K562 (cell line): ENCODE results near the gene MRPL30. TPM values are rescaled to one million over a fixed set of nuclear protein-coding genes. Genes with fewer than 3 reads are reported as not detected.

ENCODE experiments used
- ATF3 ChIP-seq, 2 experiments: fragments of 450-650 bp in 1 of 2; sonication (generic) in 1 of 2; formaldehyde crosslinking in 1 of 2; IDR thresholded peaks in 1 of 2; conservative IDR thresholded peaks in 1 of 2; 2 replicates each; pipeline versions ENCODE4 v1.6.1 to v1.8.1; 2016 to 2023; ENCODE audit warnings: mild to moderate bottlenecking in 2 of 2, moderate library complexity in 2 of 2, inconsistent platforms in 1 of 2, missing genetic modification reagents in 1 of 2
- EWSR1 ChIP-seq: fragments of 450-650 bp; IDR thresholded peaks from 2 replicates; pipeline ENCODE4 v1.6.1; 2018; ENCODE audit warnings: borderline replicate concordance, mild to moderate bottlenecking, low read depth, moderate library complexity; ENCODE audit not compliant: partially characterized antibody
- FOXK1 ChIP-seq: sonication (generic); formaldehyde crosslinking; IDR thresholded peaks from 2 replicates; pipeline ENCODE4 v1.8.0; 2022; ENCODE audit warnings: missing genetic modification reagents, mild to moderate bottlenecking, borderline replicate concordance
- FUS ChIP-seq: fragments of 200-400 bp; formaldehyde crosslinking; optimal IDR thresholded peaks from 2 replicates; pipeline ENCODE3; 2017; ENCODE audit warnings: low read depth, low read length
- HCFC1 ChIP-seq: IDR thresholded peaks from 2 replicates; pipeline ENCODE4 v1.6.1; 2012; ENCODE audit warnings: low read depth, low read length, improper control_type of control experiment
- HEY1 ChIP-seq: fragments of 250-450 bp; sonication (Bioruptor Pico); IDR thresholded peaks from 2 replicates; pipeline ENCODE4 v1.5.0; 2020; ENCODE audit warnings: mild to moderate bottlenecking, moderate library complexity, borderline replicate concordance
- HMBOX1 ChIP-seq: sonication (generic); IDR thresholded peaks from 2 replicates; pipeline ENCODE4 v1.6.1; 2016
- HMG20B ChIP-seq: fragments of 250-450 bp; sonication (Bioruptor Pico); IDR thresholded peaks from 2 replicates; pipeline ENCODE4 v1.5.0; 2021; ENCODE audit warnings: mild to moderate bottlenecking
- HOXB6 ChIP-seq: fragments of 250-450 bp; sonication (Bioruptor Pico); IDR thresholded peaks from 2 replicates; pipeline ENCODE4 v1.5.1; 2022; ENCODE audit warnings: mild to moderate bottlenecking, borderline replicate concordance
- JUNB ChIP-seq: fragments of 450-650 bp; formaldehyde crosslinking; conservative IDR thresholded peaks from 2 replicates; pipeline ENCODE4 v1.4.0; 2020; ENCODE audit warnings: mild to moderate bottlenecking
- MCM2 ChIP-seq: fragments of 450-650 bp; IDR thresholded peaks from 2 replicates; pipeline ENCODE4 v1.6.1; 2017; ENCODE audit warnings: low read depth, mild to moderate bottlenecking
- MCM7 ChIP-seq, 2 experiments: fragments of 450-650 bp; IDR thresholded peaks; 2 replicates each; pipeline ENCODE4 v1.6.1; 2016 to 2018
- NELFE ChIP-seq: IDR thresholded peaks from 2 replicates; pipeline ENCODE4 v1.6.1; 2011; ENCODE audit warnings: mild to moderate bottlenecking; ENCODE audit not compliant: insufficient read depth, insufficient read length
- PHF21A ChIP-seq: fragments of 450-650 bp; IDR thresholded peaks from 2 replicates; pipeline ENCODE4 v1.6.1; 2017; ENCODE audit warnings: low read depth, borderline replicate concordance
- RUNX1 ChIP-seq: sonication (generic); IDR thresholded peaks from 2 replicates; pipeline ENCODE4 v1.6.1; 2016; ENCODE audit warnings: antibody characterized with exemption, low read depth
- SIN3B ChIP-seq: fragments of 450-650 bp; IDR thresholded peaks from 2 replicates; pipeline ENCODE4 v1.6.1; 2017; ENCODE audit warnings: low read depth, mild to moderate bottlenecking, moderate library complexity
- SRSF9 ChIP-seq: fragments of 200-400 bp; formaldehyde crosslinking; IDR thresholded peaks from 2 replicates; pipeline ENCODE4 v1.6.1; 2017; ENCODE audit warnings: low read depth, low read length, borderline replicate concordance
- TAL1 ChIP-seq: fragments of 450-650 bp; IDR thresholded peaks from 2 replicates; pipeline ENCODE4 v1.6.1; 2016; ENCODE audit warnings: mild to moderate bottlenecking
- THAP12 ChIP-seq: fragments of 250-450 bp; sonication (Bioruptor Pico); IDR thresholded peaks from 2 replicates; pipeline ENCODE4 v1.9.0; 2021; ENCODE audit warnings: mild to moderate bottlenecking, inconsistent platforms
- U2AF1 ChIP-seq: fragments of 200-400 bp; formaldehyde crosslinking; optimal IDR thresholded peaks from 2 replicates; pipeline ENCODE3; 2017; ENCODE audit warnings: mild to moderate bottlenecking, low read depth, low read length, moderate library complexity
- XRCC3 ChIP-seq: fragments of 450-650 bp; IDR thresholded peaks from 2 replicates; pipeline ENCODE4 v1.6.1; 2017; ENCODE audit warnings: mild to moderate bottlenecking, moderate library complexity
- ZNF217 ChIP-seq: sonication (generic); formaldehyde crosslinking; IDR thresholded peaks from 2 replicates; pipeline ENCODE4 v1.8.0; 2022; ENCODE audit warnings: mild to moderate bottlenecking, missing genetic modification reagents
- ZNF282 ChIP-seq: sonication (generic); formaldehyde crosslinking; IDR thresholded peaks from 2 replicates; pipeline ENCODE4 v1.8.1; 2023; ENCODE audit warnings: missing genetic modification reagents
- ZNF354B ChIP-seq: fragments of 250-450 bp; sonication (Bioruptor Pico); IDR thresholded peaks from 2 replicates; pipeline ENCODE4 v1.4.0; 2020
- ZNF41 ChIP-seq: fragments of 250-450 bp; sonication (Bioruptor Pico); conservative IDR thresholded peaks from 2 replicates; pipeline ENCODE4 v1.4.0; 2020; ENCODE audit warnings: mild to moderate bottlenecking
- ZNF644 ChIP-seq: fragments of 200-800 bp; sonication (Bioruptor generic); IDR thresholded peaks from 2 replicates; pipeline ENCODE4 v1.6.1; 2016; ENCODE audit warnings: low read depth, missing genetic modification characterization, missing compliant biosample characterization
- ZNF695 ChIP-seq: fragments of 450-650 bp; formaldehyde crosslinking; IDR thresholded peaks from 2 replicates; pipeline ENCODE4 v1.4.0; 2020; ENCODE audit warnings: mild to moderate bottlenecking, moderate library complexity
- polyA plus RNA-seq, 8 experiments: library from polyadenylated mRNA; depleted of rRNA in 4 of 8; stranded (reverse) in 5 of 8; unstranded in 3 of 8; fragments of >200 nt; fragmentation: Nextera tagmentation in 2 of 8; fragmentation: Illumina TruSeq in 1 of 8; extraction: Ambion mirVana in 2 of 8; extraction: Trizol in 1 of 8; gene quantifications; 2 replicates each; pipeline versions ENCODE4 v1.2.1 to v1.2.3, GENCODE V29; 2011 to 2014; ENCODE audit warnings: inconsistent platforms in 1 of 8, missing spikeins in 1 of 8
- total RNA-seq, 7 experiments: library from RNA; depleted of rRNA in 6 of 7; stranded (reverse); fragments of >200 nt in 6 of 7; fragmentation: Illumina TruSeq in 2 of 7; extraction: Trizol in 2 of 7; gene quantifications; 2 replicates each; pipeline versions ENCODE4 v1.2.1 to v1.2.3, GENCODE V29; 2011 to 2021; ENCODE audit warnings: low replicate concordance in 1 of 7

Gene MRPL30
- total and polyA plus RNA-seq, 9 of the 15 experiments (the other 6 are each of a cell fraction or from before 2014, with no cell fraction given), result 63.3 to 130 (median 87.0) TPM

GRCh38 chr2:99180755-99181623 is at the start of gene MRPL30, which contains the start of gene MITD1 (continued):
- TF ChIP-seq HMBOX1, result no peak
- TF ChIP-seq HOXB6, result no peak
- no peak for TF ChIP-seq U2AF1
- TF ChIP-seq ZNF695 (CRISPR knock-in tag), result no peak
- no peak for TF ChIP-seq MCM2
- TF ChIP-seq EWSR1, result no peak
- TF ChIP-seq THAP12, result no peak
- no peak for TF ChIP-seq MCM7 (IDR thresholded peaks at IDR 0.05)
- TF ChIP-seq HCFC1, result peak; percentile 90
- TF ChIP-seq JUNB, result no peak
- TF ChIP-seq FOXK1 (CRISPR knock-in tag), result no peak
- TF ChIP-seq ATF3 (IDR thresholded peaks at IDR 0.05), result no peak; the same call in 1 of the 2 replicates
- TF ChIP-seq ATF3 (CRISPR knock-in tag; conservative IDR thresholded peaks at IDR 0.05), result no peak
- TF ChIP-seq HEY1 (CRISPR knock-in tag), result no peak
- 0 out of 2 replicates have a peak, but pooled peaks have one; percentile 28 for TF ChIP-seq PHF21A
- TF ChIP-seq ZNF282 (CRISPR knock-in tag), result no peak
- TF ChIP-seq FUS, result no peak
- TF ChIP-seq XRCC3, result no peak
- no peak for TF ChIP-seq NELFE
- peak; percentile 4; the same call in 1 of the 2 replicates for TF ChIP-seq ZNF354B (CRISPR knock-in tag)
- no peak for TF ChIP-seq SRSF9
- TF ChIP-seq ZNF217 (CRISPR knock-in tag), result no peak
- TF ChIP-seq HMG20B (CRISPR knock-in tag), result no peak
- TF ChIP-seq TAL1, result peak; percentile 10; the same call in 1 of the 2 replicates
- no peak for TF ChIP-seq ZNF41 (CRISPR knock-in tag)
- TF ChIP-seq RUNX1, result no peak
- TF ChIP-seq SIN3B, result peak; percentile 88
- no peak; the same call in 1 of the 2 replicates for TF ChIP-seq ZNF644
